ENCODE results near the gene GPC6.

DNA sequence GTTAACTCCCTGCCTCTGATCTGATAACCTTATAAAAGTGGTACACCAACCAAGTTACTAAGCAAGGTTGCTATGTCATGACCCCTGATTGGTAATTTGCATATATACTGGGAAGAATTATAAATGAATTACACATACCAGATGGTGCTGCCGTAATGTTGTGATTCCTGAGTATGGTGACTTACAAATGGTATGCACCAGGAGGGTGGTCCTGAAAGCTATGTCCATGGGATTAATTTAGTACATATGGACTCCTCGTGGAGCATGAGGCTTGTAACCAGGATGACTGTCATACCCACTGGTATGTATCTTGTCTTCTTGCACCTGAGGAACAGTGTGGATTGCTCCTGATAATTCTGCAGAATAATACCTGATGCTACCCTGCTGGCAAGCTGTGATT lies 240.6 kb downstream of the GPC6 start:
- TF ChIP-seq, protein P1, sequence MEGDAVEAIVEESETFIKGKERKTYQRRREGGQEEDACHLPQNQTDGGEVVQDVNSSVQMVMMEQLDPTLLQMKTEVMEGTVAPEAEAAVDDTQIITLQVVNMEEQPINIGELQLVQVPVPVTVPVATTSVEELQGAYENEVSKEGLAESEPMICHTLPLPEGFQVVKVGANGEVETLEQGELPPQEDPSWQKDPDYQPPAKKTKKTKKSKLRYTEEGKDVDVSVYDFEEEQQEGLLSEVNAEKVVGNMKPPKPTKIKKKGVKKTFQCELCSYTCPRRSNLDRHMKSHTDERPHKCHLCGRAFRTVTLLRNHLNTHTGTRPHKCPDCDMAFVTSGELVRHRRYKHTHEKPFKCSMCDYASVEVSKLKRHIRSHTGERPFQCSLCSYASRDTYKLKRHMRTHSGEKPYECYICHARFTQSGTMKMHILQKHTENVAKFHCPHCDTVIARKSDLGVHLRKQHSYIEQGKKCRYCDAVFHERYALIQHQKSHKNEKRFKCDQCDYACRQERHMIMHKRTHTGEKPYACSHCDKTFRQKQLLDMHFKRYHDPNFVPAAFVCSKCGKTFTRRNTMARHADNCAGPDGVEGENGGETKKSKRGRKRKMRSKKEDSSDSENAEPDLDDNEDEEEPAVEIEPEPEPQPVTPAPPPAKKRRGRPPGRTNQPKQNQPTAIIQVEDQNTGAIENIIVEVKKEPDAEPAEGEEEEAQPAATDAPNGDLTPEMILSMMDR (IDR thresholded peaks at IDR 0.05) = no peak
- no peak for TF ChIP-seq POLR2A (IDR thresholded peaks at IDR 0.05)

All from uterus (tissue), 2 donors.